A549 (cell line): ENCODE results near the gene C1R.

Experiments
- ATOH8 ChIP-seq: fragments of 250-450 bp; sonication (Bioruptor Pico); IDR thresholded peaks from 2 replicates; pipeline ENCODE4 v1.5.0; 2020; ENCODE audit warnings: low read depth, mild to moderate bottlenecking, moderate library complexity
- GATA3 ChIP-seq: IDR thresholded peaks from 2 replicates; pipeline ENCODE4 v1.6.1; 2012; ENCODE audit warnings: borderline replicate concordance
- HDAC2 ChIP-seq: fragments of 200-600 bp; sonication (generic); IDR thresholded peaks from 2 replicates; pipeline ENCODE4 v1.6.1; 2016
- TF ChIP-seq, protein P1 (sequence below): fragments of >200 bp; sonication (Bioruptor Twin); formaldehyde crosslinking; IDR thresholded peaks from 3 replicates; pipeline ENCODE4 v1.5.1; 2016
- TF ChIP-seq, protein P2 (sequence below): fragments of 200-600 bp; sonication (generic); IDR thresholded peaks from 2 replicates; pipeline ENCODE4 v1.6.1; 2016; ENCODE audit warnings: antibody characterized with exemption, mild to moderate bottlenecking, moderate library complexity
- TF ChIP-seq, protein P3 (sequence below): fragments of 450-650 bp; IDR thresholded peaks from 2 replicates; pipeline ENCODE4 v1.6.1; 2014; ENCODE audit warnings: antibody characterized with exemption
- TF ChIP-seq, protein P4 (sequence below): IDR thresholded peaks from 2 replicates; pipeline ENCODE4 v1.6.1; 2012

DNA sequence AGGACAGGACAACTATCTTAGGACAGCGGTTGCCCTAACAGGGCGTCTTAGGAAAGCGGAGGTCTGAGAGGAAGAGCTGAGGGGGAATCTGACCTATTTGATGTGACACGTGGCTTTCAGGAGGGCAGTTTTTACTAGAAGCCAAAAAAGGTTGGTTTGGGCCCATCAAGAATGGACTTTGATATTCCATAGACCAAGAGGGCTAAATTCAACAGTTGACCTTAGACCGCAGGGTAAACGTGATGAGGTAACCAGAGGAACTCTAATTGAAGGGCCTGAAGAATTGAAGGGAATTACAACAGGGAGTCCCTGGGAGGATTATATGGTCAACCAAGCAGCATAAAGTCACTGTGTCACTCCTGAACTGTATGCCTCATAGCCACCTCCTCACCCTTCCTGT lies 20.2 kb downstream of the C1R start:
- TF ChIP-seq, protein P1, sequence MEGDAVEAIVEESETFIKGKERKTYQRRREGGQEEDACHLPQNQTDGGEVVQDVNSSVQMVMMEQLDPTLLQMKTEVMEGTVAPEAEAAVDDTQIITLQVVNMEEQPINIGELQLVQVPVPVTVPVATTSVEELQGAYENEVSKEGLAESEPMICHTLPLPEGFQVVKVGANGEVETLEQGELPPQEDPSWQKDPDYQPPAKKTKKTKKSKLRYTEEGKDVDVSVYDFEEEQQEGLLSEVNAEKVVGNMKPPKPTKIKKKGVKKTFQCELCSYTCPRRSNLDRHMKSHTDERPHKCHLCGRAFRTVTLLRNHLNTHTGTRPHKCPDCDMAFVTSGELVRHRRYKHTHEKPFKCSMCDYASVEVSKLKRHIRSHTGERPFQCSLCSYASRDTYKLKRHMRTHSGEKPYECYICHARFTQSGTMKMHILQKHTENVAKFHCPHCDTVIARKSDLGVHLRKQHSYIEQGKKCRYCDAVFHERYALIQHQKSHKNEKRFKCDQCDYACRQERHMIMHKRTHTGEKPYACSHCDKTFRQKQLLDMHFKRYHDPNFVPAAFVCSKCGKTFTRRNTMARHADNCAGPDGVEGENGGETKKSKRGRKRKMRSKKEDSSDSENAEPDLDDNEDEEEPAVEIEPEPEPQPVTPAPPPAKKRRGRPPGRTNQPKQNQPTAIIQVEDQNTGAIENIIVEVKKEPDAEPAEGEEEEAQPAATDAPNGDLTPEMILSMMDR: no peak
- no peak for TF ChIP-seq ATOH8 (CRISPR knock-in tag)
- TF ChIP-seq HDAC2: no peak
- TF ChIP-seq, protein P2, sequence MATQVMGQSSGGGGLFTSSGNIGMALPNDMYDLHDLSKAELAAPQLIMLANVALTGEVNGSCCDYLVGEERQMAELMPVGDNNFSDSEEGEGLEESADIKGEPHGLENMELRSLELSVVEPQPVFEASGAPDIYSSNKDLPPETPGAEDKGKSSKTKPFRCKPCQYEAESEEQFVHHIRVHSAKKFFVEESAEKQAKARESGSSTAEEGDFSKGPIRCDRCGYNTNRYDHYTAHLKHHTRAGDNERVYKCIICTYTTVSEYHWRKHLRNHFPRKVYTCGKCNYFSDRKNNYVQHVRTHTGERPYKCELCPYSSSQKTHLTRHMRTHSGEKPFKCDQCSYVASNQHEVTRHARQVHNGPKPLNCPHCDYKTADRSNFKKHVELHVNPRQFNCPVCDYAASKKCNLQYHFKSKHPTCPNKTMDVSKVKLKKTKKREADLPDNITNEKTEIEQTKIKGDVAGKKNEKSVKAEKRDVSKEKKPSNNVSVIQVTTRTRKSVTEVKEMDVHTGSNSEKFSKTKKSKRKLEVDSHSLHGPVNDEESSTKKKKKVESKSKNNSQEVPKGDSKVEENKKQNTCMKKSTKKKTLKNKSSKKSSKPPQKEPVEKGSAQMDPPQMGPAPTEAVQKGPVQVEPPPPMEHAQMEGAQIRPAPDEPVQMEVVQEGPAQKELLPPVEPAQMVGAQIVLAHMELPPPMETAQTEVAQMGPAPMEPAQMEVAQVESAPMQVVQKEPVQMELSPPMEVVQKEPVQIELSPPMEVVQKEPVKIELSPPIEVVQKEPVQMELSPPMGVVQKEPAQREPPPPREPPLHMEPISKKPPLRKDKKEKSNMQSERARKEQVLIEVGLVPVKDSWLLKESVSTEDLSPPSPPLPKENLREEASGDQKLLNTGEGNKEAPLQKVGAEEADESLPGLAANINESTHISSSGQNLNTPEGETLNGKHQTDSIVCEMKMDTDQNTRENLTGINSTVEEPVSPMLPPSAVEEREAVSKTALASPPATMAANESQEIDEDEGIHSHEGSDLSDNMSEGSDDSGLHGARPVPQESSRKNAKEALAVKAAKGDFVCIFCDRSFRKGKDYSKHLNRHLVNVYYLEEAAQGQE: no peak
- TF ChIP-seq, protein P3, sequence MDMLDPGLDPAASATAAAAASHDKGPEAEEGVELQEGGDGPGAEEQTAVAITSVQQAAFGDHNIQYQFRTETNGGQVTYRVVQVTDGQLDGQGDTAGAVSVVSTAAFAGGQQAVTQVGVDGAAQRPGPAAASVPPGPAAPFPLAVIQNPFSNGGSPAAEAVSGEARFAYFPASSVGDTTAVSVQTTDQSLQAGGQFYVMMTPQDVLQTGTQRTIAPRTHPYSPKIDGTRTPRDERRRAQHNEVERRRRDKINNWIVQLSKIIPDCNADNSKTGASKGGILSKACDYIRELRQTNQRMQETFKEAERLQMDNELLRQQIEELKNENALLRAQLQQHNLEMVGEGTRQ: no peak
- no peak for TF ChIP-seq GATA3
- TF ChIP-seq, protein P4, sequence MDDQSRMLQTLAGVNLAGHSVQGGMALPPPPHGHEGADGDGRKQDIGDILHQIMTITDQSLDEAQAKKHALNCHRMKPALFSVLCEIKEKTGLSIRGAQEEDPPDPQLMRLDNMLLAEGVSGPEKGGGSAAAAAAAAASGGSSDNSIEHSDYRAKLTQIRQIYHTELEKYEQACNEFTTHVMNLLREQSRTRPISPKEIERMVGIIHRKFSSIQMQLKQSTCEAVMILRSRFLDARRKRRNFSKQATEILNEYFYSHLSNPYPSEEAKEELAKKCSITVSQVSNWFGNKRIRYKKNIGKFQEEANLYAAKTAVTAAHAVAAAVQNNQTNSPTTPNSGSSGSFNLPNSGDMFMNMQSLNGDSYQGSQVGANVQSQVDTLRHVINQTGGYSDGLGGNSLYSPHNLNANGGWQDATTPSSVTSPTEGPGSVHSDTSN: no peak
